ENCODE measurements around the gene CDH13.

Gene CDH13

GRCh38 chr16:83791916-83792315 is 1165.1 kb downstream of the CDH13 start:
- Histone ChIP-seq H3K9me3 (ENCODE audit: severe bottlenecking) (no peaks in the 10 kb centered on the region), H3K4me3 (ENCODE audit: severe bottlenecking) (no peak overlapping the region), H3K4me1 (ENCODE audit: insufficient read depth, poor library complexity, severe bottlenecking) (no peaks in the 10 kb centered on the region), H3K36me3 (ENCODE audit: low read depth) (no peaks in the 10 kb centered on the region), H3K27me3 (ENCODE audit: insufficient read depth, poor library complexity, severe bottlenecking) (no peaks in the 10 kb centered on the region), H3K27ac (ENCODE audit: poor library complexity, severe bottlenecking) (no peak overlapping the region)
- ATAC-seq (ENCODE audit: low read depth) (no peak), DNase-seq (ENCODE audit: low spot score) (no peak)
- TF ChIP-seq CTCF (IDR thresholded peaks at IDR 0.05; ENCODE audit: poor library complexity, severe bottlenecking), result no peak

GRCh38 chr16:83792391-83792790 is 1165.6 kb downstream of the CDH13 start:
- no peak for DNase-seq (ENCODE audit: low spot score)
- no peaks in the 10 kb centered on the region for H3K36me3 ChIP-seq (ENCODE audit: low read depth)
- ATAC-seq (ENCODE audit: low read depth), result no peak
- H3K4me1 ChIP-seq (ENCODE audit: insufficient read depth, poor library complexity, severe bottlenecking), result no peaks in the 10 kb centered on the region
- no peaks in the 10 kb centered on the region for H3K9me3 ChIP-seq (ENCODE audit: severe bottlenecking)
- H3K27ac ChIP-seq (ENCODE audit: poor library complexity, severe bottlenecking), result no peak overlapping the region
- no peak overlapping the region for H3K4me3 ChIP-seq (ENCODE audit: severe bottlenecking)
- H3K27me3 ChIP-seq (ENCODE audit: insufficient read depth, poor library complexity, severe bottlenecking), result no peaks in the 10 kb centered on the region
- no peak for TF ChIP-seq CTCF (IDR thresholded peaks at IDR 0.05; ENCODE audit: poor library complexity, severe bottlenecking)

- Histone ChIP-seq H3K27me3 (ENCODE audit: insufficient read depth, poor library complexity, severe bottlenecking) (no peaks in the 10 kb centered on the region), H3K36me3 (ENCODE audit: low read depth) (no peaks in the 10 kb centered on the region), H3K4me3 (ENCODE audit: severe bottlenecking) (no peak overlapping the region), H3K4me1 (ENCODE audit: insufficient read depth, poor library complexity, severe bottlenecking) (no peaks in the 10 kb centered on the region), H3K9me3 (ENCODE audit: severe bottlenecking) (no peaks in the 10 kb centered on the region), H3K27ac (ENCODE audit: poor library complexity, severe bottlenecking) (no peak overlapping the region)
- DNase-seq (ENCODE audit: low spot score), result no peak
- peak; percentile 48; the same call in 1 of the 3 replicates for ATAC-seq (ENCODE audit: low read depth)
- no peak for TF ChIP-seq CTCF (IDR thresholded peaks at IDR 0.05; ENCODE audit: poor library complexity, severe bottlenecking)
Observed at GRCh38 chr16:83793179-83793578, 1166.4 kb downstream of the CDH13 start.

- DNase-seq (ENCODE audit: low spot score), result no peak
- no peak overlapping the region for H3K4me3 ChIP-seq (ENCODE audit: severe bottlenecking)
- ATAC-seq (ENCODE audit: low read depth), result no peak
- no peak for TF ChIP-seq CTCF (IDR thresholded peaks at IDR 0.05; ENCODE audit: poor library complexity, severe bottlenecking)
- no peaks in the 10 kb centered on the region for H3K9me3 ChIP-seq (ENCODE audit: severe bottlenecking)
- H3K4me1 ChIP-seq (ENCODE audit: insufficient read depth, poor library complexity, severe bottlenecking), result no peaks in the 10 kb centered on the region
- no peak overlapping the region for H3K27ac ChIP-seq (ENCODE audit: poor library complexity, severe bottlenecking)
- no peaks in the 10 kb centered on the region for H3K36me3 ChIP-seq (ENCODE audit: low read depth)
- H3K27me3 ChIP-seq (ENCODE audit: insufficient read depth, poor library complexity, severe bottlenecking), result no peaks in the 10 kb centered on the region
Observed at GRCh38 chr16:83794860-83795554, 1168.2 kb downstream of the CDH13 start.

GRCh38 chr16:83797013-83797412 is 1170.2 kb downstream of the CDH13 start:
- Histone ChIP-seq H3K4me3 (ENCODE audit: severe bottlenecking) (no peak overlapping the region), H3K27me3 (ENCODE audit: insufficient read depth, poor library complexity, severe bottlenecking) (no peaks in the 10 kb centered on the region), H3K27ac (ENCODE audit: poor library complexity, severe bottlenecking) (no peak overlapping the region), H3K9me3 (ENCODE audit: severe bottlenecking) (no peaks in the 10 kb centered on the region), H3K36me3 (ENCODE audit: low read depth) (no peaks in the 10 kb centered on the region), H3K4me1 (ENCODE audit: insufficient read depth, poor library complexity, severe bottlenecking) (peaks cover 4% of the 10 kb centered on the region)
- DNase-seq (ENCODE audit: low spot score) (no peak), ATAC-seq (ENCODE audit: low read depth) (no peak)
- no peak for TF ChIP-seq CTCF (IDR thresholded peaks at IDR 0.05; ENCODE audit: poor library complexity, severe bottlenecking)

Measured in RWPE2 (cell line).